A549 treated with AZD9567 at 1 μM for 4 hours (cell line): ENCODE results near the gene RMDN3. TPM values are rescaled to one million over a fixed set of nuclear protein-coding genes. Genes with fewer than 3 reads are reported as not detected.

Experiments used
- total RNA-seq: library from RNA; stranded (reverse); fragments of 200-300 nt; extraction: Qiagen RNA extraction; gene quantifications from 5 replicates; pipeline ENCODE4 v1.2.3, GENCODE V29; 2022; ENCODE audit not compliant: insufficient read depth

RMDN3 gene
- total RNA-seq, result 23.3 to 34.5 TPM (median 24.8 TPM) in 5 replicates

GRCh38 chr15:40754883-40755811, at the start of gene RMDN3:
RMDN3 (minus strand) TSS chr15:40755254; CDS start chr15:40754783, 471 bp downstream.

DNA sequence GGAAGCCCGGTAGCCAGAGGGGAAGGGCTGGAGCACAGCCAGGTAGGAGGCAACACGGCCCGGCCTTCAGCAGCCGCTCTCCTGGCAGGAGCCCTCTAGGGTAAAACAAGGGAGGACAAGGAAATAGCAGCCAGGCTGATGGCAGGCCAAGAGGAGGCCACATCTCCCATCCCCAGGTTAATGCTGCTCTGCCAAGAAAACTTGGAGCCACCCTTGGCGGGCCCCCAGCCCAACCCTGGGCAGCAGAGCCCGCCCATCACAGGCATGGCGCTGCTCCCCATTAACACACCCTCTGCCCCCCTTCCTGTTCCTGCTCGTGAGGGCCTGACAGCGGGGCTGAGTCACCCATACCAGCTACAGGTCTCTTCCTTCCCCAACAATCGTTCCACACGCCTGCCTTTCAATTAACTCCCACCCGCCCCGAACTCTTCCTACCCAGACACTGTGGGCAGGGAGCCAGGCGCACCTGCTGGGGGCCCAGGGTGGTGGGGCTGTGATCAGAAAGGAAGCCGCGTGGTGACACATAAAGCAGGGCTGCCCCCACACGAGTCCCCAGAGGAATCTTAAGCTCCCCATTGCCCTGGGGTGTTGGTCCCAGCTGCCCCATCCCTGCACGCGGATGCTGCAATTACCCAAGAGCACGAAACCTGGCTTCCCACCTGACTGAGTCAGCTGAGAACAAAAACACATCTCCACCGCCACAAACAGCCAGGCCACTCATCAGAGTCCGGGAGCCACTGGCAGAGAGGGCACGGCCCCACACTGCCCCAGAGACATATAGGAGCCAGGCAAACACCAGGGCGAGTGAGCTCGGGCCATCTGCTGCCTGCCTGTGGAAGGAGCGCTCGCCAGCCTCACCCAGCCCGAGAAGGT, 14.5 kb upstream of the RMDN3 start, which contains the start of gene C15orf62:
Gene C15orf62 (plus strand): TSS at position 707 of the 873 bp plus-strand sequence. CDS start 516 bp downstream, outside the sequence.

DNA sequence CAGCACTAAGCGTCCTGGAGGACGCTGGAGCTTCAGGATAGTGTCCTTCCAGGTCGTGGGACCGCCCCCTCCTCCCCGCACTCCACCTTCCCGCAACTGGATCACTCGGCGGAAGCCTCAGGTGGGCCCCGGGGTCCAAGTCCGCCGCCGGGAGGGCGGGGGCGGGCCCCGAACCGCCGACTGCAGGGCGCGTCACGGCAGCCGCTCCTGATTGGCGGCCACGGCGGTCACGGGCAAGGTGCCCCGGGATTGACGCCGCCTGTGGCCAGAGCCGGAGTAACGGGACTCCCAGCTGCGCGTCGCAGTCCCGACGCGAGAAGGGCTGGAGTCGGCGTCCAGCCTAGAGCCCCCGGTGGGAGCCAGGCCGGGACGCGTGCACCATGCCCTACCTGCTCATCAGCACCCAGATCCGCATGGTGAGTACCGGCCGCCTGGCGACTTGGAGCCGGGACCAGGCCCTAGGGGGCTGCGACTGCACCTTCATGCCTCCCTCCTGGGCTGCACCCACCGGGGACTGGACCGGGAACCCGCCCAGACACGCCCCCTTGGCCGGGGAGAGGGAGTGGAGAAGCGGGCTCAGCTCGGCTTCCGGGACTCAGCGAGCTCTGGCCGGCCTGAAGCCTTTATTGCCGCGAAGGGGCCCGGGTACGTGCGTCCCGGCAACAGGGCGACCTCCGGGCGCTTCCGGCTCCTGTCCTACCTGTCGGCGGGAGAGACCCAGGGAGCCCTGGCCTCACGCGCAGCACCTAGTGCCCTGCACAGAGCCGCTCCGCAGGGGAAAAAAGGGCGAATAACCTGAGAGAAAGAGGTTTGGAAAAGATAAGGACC, 9.0 kb upstream of the RMDN3 start, which contains the start of gene GCHFR:
Gene GCHFR (plus strand): TSS at position 268 of the 828 bp plus-strand sequence. CDS start 113 bp downstream, at position 381.

DNA sequence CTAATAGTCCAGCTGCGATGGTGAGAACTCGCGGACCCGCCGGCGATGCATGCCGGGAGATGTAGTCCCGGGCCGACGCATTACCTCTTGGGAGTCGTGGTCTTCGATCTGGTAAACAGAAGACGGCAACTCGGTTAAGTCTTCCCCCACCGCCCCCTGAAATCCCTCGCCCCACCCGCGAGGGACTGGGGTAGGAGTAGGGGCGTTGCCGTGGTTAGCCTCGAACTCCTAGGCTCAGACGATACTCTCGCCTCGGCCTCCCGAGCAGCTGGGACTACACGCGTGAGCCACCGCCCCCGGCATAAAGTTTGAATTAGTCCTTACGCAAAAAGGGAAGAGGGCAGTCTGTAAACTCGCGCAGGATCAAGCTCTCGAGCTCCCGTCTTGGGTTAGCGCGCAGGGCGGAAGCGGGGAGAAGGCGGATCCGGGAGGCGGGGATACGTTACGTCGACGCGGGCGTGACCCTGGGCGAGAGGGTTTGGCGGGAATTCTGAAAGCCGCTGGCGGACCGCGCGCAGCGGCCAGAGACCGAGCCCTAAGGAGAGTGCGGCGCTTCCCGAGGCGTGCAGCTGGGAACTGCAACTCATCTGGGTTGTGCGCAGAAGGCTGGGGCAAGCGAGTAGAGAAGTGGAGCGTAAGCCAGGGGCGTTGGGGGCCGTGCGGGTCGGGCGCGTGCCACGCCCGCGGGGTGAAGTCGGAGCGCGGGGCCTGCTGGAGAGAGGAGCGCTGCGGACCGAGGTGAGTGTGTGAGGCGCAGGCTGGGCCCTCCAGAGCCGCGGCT, 60.2 kb downstream of the RMDN3 start, which contains the start of gene RAD51:
Gene RAD51 (plus strand): TSS at position 487 of the 781 bp plus-strand sequence. CDS start 3,585 bp downstream, outside the sequence.

Other genes starting within 250 kb of the RMDN3 start
- 14.6 to 17.3 TPM (median 15.5 TPM) in 5 replicates for gene CCDC32, start 190.2 kb downstream of the RMDN3 start, total RNA-seq
- 8.6 to 17.1 TPM (median 16.1 TPM) in 5 replicates for gene RPUSD2, start 186.0 kb downstream of the RMDN3 start, total RNA-seq
- 5.3 to 10.1 TPM (median 7.6 TPM) in 5 replicates for gene KNL1, start 161.0 kb downstream of the RMDN3 start, total RNA-seq
- 17.8 to 23.1 TPM (median 18.9 TPM) in 5 replicates for gene RAD51, start 60.1 kb downstream of the RMDN3 start, total RNA-seq
- gene GCHFR, start 8.8 kb upstream of the RMDN3 start, total RNA-seq, result 8.1 to 9.4 TPM (median 8.3 TPM) in 5 replicates
- gene C15orf62, start 14.7 kb upstream of the RMDN3 start, total RNA-seq, result 0.05 to 0.09 TPM (median 0.06 TPM) in 4 of 5 replicates, not detected in the other
- gene ZFYVE19, start 51.8 kb upstream of the RMDN3 start, total RNA-seq, result 17.5 to 23.6 TPM (median 18.1 TPM) in 5 replicates
- gene DNAJC17, start 52.2 kb upstream of the RMDN3 start, total RNA-seq, result 6.2 to 21.7 TPM (median 20.1 TPM) in 5 replicates
- 0.12 to 0.29 TPM (median 0.23 TPM) in 4 of 5 replicates, not detected in the other for gene PPP1R14D, start 73.5 kb upstream of the RMDN3 start, total RNA-seq
- 0.53 to 0.92 TPM (median 0.72 TPM) in 4 of 5 replicates, not detected in the other for gene SPINT1, start 88.8 kb upstream of the RMDN3 start, total RNA-seq
- gene RHOV, start 119.0 kb upstream of the RMDN3 start, total RNA-seq, result 4.0 to 4.8 TPM (median 4.6 TPM) in 5 replicates
- 17.2 to 25.9 TPM (median 22.3 TPM) in 5 replicates for gene VPS18, start 139.2 kb upstream of the RMDN3 start, total RNA-seq
- 1.2 to 1.4 TPM (median 1.3 TPM) in 4 of 5 replicates, not detected in the other for gene DLL4, start 174.1 kb upstream of the RMDN3 start, total RNA-seq
- 3.6 to 9.7 TPM (median 7.1 TPM) in 5 replicates for gene CHAC1, start 198.2 kb upstream of the RMDN3 start, total RNA-seq